ENCODE results near the gene SUSD6.

DNA sequence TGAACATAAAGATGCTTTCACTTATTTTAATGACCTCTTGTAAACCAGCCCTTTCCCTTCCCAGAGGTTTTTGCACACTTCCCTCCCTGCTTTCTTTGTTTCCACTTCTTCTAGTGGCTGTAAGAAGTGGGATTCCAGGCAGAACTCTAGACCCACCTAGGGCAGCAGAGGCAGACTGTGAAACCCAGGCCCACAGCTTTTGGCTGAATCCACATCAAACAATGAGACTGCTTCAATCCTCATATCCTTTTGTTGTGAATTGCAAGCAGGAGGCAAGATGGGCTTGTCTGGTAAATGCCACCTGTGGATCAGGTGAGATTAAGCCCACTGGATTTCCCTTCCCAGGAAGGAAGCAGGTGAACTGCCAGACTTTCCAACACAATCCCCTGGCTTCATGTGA, 49.5 kb upstream of the SUSD6 start:
- TF ChIP-seq, protein P1, sequence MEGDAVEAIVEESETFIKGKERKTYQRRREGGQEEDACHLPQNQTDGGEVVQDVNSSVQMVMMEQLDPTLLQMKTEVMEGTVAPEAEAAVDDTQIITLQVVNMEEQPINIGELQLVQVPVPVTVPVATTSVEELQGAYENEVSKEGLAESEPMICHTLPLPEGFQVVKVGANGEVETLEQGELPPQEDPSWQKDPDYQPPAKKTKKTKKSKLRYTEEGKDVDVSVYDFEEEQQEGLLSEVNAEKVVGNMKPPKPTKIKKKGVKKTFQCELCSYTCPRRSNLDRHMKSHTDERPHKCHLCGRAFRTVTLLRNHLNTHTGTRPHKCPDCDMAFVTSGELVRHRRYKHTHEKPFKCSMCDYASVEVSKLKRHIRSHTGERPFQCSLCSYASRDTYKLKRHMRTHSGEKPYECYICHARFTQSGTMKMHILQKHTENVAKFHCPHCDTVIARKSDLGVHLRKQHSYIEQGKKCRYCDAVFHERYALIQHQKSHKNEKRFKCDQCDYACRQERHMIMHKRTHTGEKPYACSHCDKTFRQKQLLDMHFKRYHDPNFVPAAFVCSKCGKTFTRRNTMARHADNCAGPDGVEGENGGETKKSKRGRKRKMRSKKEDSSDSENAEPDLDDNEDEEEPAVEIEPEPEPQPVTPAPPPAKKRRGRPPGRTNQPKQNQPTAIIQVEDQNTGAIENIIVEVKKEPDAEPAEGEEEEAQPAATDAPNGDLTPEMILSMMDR (conservative IDR thresholded peaks at IDR 0.05; ENCODE audit: low read depth in 2 of 2), result no peak
- TF ChIP-seq JUNB (IDR thresholded peaks at IDR 0.05; ENCODE audit: unreplicated experiment), result no peak
- TF ChIP-seq POLR2AphosphoS5 (IDR thresholded peaks at IDR 0.05; ENCODE audit: low read depth), result no peak
- TF ChIP-seq, protein P2, sequence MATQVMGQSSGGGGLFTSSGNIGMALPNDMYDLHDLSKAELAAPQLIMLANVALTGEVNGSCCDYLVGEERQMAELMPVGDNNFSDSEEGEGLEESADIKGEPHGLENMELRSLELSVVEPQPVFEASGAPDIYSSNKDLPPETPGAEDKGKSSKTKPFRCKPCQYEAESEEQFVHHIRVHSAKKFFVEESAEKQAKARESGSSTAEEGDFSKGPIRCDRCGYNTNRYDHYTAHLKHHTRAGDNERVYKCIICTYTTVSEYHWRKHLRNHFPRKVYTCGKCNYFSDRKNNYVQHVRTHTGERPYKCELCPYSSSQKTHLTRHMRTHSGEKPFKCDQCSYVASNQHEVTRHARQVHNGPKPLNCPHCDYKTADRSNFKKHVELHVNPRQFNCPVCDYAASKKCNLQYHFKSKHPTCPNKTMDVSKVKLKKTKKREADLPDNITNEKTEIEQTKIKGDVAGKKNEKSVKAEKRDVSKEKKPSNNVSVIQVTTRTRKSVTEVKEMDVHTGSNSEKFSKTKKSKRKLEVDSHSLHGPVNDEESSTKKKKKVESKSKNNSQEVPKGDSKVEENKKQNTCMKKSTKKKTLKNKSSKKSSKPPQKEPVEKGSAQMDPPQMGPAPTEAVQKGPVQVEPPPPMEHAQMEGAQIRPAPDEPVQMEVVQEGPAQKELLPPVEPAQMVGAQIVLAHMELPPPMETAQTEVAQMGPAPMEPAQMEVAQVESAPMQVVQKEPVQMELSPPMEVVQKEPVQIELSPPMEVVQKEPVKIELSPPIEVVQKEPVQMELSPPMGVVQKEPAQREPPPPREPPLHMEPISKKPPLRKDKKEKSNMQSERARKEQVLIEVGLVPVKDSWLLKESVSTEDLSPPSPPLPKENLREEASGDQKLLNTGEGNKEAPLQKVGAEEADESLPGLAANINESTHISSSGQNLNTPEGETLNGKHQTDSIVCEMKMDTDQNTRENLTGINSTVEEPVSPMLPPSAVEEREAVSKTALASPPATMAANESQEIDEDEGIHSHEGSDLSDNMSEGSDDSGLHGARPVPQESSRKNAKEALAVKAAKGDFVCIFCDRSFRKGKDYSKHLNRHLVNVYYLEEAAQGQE (IDR thresholded peaks at IDR 0.05; ENCODE audit: unreplicated experiment), result no peak
- TF ChIP-seq EZH2 (IDR thresholded peaks at IDR 0.05; ENCODE audit: low read depth, unreplicated experiment), result no peak
- TF ChIP-seq EZH2phosphoT487 (IDR thresholded peaks at IDR 0.05; ENCODE audit: unreplicated experiment), result no peak
- no peak for TF ChIP-seq ZNF114 (CRISPR knock-in tag; IDR thresholded peaks at IDR 0.05)
- no peak for TF ChIP-seq CREB1 (CRISPR knock-in tag; IDR thresholded peaks at IDR 0.05; ENCODE audit: low read depth)
- no peak for TF ChIP-seq NANOG (IDR thresholded peaks at IDR 0.05; ENCODE audit: borderline replicate concordance)
- TF ChIP-seq ZNF331 (CRISPR knock-in tag; IDR thresholded peaks at IDR 0.05; ENCODE audit: low read depth), result no peak

Measured in GM23338 (cell line).